B cell (primary cell): ENCODE results near the gene ZMYND10.

Experiments used
- CTCF ChIP-seq: fragments of 200-600 bp; IDR thresholded peaks from one replicate; pipeline ENCODE4 v1.8.0; 2022; ENCODE audit warnings: antibody characterized with exemption, mild to moderate bottlenecking
- EZH2 ChIP-seq: IDR thresholded peaks from 2 replicates; pipeline ENCODE4 v1.6.1; 2012; ENCODE audit warnings: borderline replicate concordance, low read depth, mild to moderate bottlenecking, moderate library complexity, low read length; ENCODE audit not compliant: insufficient read depth, poor library complexity, severe bottlenecking

GRCh38 chr3:50356553-50356952 is 11.0 kb upstream of the ZMYND10 start:
- TF ChIP-seq CTCF: no peak
- TF ChIP-seq EZH2: no peak
